ENCODE data around the gene INTS4.
"Not testable (repeated sequence)": the region's sequence is repeated elsewhere in the genome, so short reads cannot be mapped to it uniquely, and the experiment has no call there.

INTS4 gene

DNA sequence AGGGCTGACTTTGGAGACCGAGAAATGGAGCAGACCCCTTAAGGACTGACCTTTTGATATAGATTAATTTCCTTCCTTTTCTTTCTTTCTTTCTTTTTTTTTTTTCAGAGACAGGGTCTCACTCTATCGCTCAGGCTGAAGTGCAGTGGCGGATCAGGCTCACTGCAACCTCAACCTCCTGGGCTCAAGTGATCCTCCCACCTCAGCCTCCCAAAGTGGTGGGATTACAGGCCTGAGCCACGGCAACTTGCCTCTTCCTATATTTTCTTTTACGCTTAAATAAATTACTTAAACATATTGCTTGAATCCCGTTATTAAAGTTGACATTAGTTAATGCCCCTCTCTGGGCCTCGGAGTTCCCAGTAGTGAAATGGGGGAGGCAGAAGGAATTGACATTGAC, 29.0 kb upstream of the INTS4 start:
- DNase-seq (ENCODE audit: low spot score): no peak

DNA sequence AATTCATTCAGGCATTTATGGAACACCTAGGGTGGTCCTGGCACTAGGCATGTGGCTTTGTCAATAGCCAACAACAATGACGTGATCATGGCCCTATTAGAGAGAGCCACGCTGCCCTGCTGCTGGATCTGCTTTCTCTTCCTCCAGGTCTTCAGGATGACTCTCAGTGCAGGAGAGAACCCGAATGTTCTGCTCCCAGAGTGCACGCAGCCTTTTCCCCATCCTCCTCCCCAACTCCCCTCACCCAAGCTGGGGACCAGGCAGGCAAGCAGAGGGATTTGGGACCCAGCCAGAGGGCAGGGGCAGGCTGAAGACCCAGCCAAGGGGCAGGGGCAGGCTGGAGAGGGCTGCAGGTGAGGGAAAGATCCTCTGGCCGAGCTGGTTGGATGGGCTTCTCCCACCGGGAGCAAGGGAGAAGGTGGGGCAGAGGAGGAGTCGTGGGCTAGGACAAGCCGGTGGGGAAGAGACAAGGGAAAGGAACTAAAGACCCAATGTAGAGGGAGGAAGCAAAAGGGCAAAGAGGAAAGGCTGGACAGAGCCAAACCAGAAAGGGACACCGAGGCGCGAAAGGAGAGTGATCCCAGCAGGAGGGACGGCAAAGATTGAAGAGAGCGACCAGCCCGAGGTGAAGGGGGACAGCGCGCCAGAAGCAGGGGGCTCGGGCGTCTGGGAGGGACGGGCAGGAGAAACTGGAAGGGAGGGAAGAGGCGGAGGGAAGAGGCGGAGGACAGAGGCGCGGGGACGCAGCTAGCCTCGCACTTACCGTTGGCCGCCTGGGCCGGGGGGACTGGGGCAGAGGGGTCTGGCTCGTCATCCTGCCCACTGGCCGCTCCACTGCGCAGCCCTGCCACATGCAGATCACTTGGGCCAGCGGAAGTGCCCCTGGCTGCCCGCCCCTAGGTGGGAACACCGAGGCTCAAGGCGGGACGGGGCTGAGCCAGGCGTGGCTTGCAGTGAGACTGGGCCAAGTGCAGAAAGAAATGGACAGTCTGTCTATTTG, 28.2 kb upstream of the INTS4 start, which contains the start of gene KCTD14:
Gene KCTD14 (minus strand): TSS at position 880 of the 1,000 bp plus-strand sequence. CDS start 27 bp downstream, at position 853.
- DNase-seq (ENCODE audit: low spot score): peak; percentile 42

GRCh38 chr11:78021611-78022010, 27.1 kb upstream of the INTS4 start:
- no peak for DNase-seq (ENCODE audit: low spot score)

DNA sequence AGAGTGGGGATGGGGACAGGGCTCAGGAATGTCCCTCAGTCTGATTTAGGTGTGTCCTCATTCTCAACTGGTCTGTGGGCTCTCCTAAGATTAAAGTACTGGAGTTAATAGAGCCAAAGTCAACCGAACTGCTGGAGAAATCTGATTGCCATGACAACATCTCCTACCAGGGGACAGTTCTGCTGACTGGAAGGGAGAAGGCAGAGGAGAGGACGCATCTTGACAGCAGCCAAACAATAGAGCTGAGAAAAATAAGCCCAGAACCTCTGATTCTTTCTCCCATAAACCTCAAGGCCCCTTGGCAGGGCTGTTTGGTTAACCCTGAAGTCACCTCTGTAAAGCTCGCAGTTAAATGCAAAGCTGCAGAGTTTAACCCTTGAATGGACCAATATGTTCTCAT, 25.8 kb upstream of the INTS4 start:
- no peak for DNase-seq (ENCODE audit: low spot score)

GRCh38 chr11:78019808-78020207, 25.3 kb upstream of the INTS4 start:
- DNase-seq (ENCODE audit: low spot score): peak; percentile 32

DNA sequence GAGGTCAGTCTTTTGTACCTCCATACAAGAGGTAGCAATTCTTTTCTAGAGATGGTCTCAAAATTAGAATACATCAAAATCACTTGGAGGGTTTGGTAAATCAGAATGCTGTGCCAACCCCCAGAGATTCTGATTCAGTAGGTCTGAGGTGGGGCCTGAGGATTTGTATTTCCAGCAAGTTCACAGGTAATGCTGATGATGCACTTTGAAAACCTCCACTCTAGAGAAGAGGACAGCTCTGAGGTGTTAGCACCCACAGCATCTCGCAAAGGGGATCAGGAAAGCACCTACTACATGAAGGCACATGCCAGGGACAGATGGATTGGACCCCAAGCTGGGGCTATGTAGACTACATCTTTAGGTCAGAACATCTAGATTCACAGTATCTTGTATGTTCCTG, 21.4 kb upstream of the INTS4 start:
- no peak for DNase-seq (ENCODE audit: low spot score)

DNA sequence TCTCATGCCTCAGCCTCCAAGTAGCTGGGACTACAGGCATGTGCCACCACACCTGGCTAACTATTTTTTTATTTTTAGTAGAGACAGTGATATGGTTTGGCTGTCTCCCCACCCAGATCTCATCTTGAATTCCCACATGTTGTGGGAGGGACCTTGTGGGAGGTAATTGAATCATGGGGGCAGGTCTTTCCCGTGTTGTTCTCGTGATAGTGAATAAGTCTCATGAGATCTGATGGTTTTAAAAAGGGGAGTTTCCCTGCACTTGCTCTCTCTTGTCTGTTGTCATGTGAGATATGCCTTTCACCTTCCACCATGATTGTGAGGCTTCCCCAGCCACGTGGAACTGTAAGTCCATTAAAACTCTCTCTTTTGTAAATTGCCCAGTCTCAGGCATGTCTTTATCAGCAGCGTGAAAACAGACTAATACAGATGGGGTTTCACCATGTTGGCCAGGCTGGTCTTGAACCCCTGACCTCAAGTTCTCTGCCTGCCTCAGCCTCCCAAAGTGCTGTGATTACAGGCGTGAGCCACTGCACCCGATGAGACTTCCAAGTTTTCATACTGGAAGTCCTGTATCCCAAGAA, 20.6 kb upstream of the INTS4 start:
- DNase-seq (ENCODE audit: low spot score): not testable (repeated sequence)

DNA sequence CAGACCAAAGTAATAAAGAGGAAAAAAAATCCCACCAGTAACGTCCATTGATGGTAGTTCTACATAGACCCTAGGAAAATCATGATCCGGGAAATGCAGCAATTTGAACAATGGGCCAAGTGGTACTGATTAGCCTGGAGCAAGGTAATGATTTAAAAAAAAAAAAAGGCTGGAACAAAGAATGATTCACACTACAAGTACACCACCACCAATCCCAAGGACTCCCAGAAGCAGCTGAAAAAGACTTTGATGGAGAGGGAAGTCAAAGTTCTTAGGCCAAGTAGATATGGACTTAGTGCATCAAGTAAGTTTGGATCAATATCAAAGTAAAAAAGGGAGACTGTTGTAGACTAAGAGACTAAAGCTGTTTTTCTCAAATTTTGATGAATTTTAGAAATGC, 16.8 kb upstream of the INTS4 start:
- DNase-seq (ENCODE audit: low spot score): no peak

DNA sequence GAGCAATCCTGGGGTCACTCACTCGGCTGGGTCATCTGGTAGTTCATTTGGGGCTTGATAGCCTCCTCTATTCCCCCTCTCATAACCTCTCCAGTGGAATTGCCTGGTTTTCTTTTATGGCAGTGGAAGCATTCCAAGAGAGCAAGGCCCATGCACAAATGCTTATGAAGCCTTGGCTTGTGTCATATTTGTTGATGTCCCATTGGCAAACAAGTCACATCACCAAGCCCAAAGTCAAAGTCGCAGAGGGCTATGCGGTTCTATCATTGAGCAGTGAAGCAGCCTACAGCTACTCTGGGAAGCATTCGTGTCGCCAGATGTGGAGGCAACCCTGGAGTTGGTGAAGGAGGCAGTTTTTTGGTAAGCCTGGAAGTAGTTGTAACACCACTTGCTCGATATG, 16.3 kb upstream of the INTS4 start:
- no peak for DNase-seq (ENCODE audit: low spot score)

GRCh38 chr11:78010304-78010703, 15.8 kb upstream of the INTS4 start:
- no peak for DNase-seq (ENCODE audit: low spot score)

- DNase-seq (ENCODE audit: low spot score): no peak
Measured at GRCh38 chr11:78009062-78009461, 14.6 kb upstream of the INTS4 start.

GRCh38 chr11:78000193-78000592, 5.7 kb upstream of the INTS4 start:
- peak; percentile 84 for DNase-seq (ENCODE audit: low spot score)

DNA sequence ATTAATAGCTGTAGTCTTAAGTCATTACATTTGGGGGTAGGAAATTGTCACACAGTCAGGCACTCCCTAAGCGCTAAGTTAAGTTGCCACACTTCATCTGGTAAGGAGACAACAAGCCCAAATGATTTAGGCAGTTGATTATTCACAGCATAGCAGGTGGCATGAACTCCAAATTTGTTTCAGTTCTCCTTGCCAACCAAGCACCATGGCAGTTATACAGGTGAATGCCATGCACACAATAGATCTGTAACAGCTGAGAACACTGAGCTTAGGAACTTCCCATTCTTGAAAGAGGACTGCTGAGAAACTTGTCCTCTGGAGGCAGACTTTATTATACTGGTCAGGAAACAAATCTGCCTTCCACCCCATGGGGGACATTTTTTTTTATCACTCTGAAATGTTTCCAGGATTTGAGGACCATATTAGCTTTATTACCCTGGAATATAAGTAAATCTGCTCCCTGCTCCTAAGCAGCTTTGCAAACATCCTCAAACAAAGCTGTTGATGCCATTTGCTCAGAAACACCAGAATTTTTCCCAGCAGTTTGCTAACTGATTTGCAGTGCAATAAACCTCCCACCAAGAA, 5.1 kb upstream of the INTS4 start:
- DNase-seq (ENCODE audit: low spot score): no peak

DNA sequence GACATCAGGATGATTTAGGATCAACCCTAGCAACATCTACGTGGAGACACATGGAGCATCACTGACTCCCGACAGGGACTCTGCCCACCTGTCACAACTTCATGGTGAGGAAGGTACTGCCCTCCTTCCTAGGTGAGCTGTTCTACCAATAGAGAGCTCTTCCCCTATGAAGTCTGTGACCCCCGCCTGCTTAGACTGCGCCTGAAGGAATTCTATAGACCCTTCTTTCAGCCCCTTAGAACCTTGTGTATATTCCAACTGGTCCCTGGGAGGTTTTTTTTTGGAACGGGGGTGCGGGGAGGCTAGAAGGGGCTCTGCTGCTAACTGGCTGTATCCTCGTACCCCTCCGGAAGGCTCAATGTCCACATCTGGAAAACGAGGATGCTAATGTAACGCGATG, 566 bp downstream of the INTS4 start:
- DNase-seq (ENCODE audit: low spot score): no peak

- DNase-seq (ENCODE audit: low spot score): no peak
Measured at GRCh38 chr11:77990981-77991380, 3.5 kb downstream of the INTS4 start.

- not testable (repeated sequence) for DNase-seq (ENCODE audit: low spot score)
Measured at GRCh38 chr11:77986456-77986855, 8.0 kb downstream of the INTS4 start.

GRCh38 chr11:77981346-77981947, 13.0 kb downstream of the INTS4 start:
- no peak for DNase-seq (ENCODE audit: low spot score)

DNA sequence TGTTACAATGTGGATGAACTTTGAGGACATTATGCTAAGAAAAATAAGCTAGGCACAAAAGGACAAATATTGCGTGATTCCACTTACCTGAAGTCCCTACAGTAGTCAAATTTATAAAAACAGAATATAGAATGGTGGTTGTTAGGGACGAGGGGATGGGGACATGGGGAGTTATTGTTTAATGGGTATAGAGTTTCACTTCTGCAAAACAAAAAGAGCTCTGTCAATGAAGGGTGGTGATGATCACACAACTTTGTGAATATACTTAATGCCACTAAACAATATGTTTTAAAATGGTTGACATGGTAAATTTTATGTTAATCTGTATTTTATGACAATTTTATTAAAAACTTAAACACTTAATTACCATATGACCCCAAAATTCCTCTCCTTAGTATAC, 26.1 kb downstream of the INTS4 start:
- no peak for DNase-seq (ENCODE audit: low spot score)

- no peak for DNase-seq (ENCODE audit: low spot score)
Measured at GRCh38 chr11:77967753-77968152, 26.7 kb downstream of the INTS4 start.

- no peak for DNase-seq (ENCODE audit: low spot score)
Measured at GRCh38 chr11:77967121-77967520, 27.3 kb downstream of the INTS4 start.

DNA sequence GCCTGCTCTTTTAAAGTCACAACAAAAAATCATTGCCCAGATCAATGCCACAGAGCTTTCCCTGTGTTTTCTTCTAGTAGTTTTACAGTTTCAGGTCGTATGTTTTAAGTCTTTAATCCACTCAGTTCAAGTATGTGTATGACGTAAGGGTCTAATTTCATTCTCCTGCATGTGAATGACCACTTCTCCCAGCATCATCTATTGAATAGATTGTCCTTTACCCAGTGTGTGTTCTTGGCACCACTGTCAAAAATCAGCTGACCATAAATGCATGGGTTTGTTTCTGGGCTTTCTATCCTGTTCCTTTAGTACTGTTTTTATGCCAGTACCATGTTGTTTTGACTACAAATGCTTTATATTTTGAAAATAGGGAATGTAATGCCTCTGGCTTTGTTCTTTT, 28.1 kb downstream of the INTS4 start:
- DNase-seq (ENCODE audit: low spot score): no peak

DNA sequence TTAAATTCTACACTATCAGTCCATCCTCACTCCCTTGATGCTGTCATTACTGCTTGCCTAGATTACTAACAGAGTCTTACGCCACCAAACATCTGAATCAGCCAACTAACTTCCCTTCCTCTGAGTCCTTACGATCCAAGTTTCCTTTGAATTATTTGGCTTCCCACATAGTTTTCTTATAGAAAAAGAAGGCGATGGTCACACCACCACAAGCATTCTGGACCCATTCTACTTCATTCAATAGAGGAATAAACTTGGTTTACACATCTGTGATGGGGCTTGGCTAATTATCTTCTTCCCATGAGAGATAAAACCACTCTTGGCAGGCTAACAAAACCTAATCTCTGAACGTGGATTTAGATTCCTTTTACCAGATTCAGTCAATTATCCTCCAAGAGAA, 35.0 kb downstream of the INTS4 start:
- no peak for DNase-seq (ENCODE audit: low spot score)
